ENCODE data around the gene ZDHHC3.

ZDHHC3 gene

DNA sequence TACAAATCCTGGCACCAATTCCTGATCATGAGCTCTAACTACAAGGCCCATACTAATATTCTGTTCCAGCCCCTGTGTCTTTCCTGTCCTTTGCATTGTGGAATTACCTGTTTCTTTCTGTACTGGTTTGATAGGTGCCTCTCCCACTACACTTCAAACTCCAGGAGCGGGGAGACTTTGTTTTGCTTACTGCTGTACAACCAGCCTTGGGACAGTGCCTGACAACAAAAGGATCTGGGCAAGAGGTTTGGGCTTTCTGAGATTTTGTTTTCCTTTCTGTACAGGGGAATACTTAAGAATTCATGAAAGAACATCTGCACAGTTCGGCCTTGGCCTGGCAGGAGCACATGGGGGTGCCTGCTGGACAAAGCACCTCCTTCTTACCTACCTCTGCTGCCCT, 45.1 kb downstream of the ZDHHC3 start:
- TF ChIP-seq FOXK2 (IDR thresholded peaks at IDR 0.05) (no peak), LEF1 (IDR thresholded peaks at IDR 0.05; ENCODE audit: borderline replicate concordance) (no peak), FOXM1 (IDR thresholded peaks at IDR 0.05; ENCODE audit: borderline replicate concordance) (no peak), SP1 (IDR thresholded peaks at IDR 0.05) (no peak)
- TF ChIP-seq, protein P1, sequence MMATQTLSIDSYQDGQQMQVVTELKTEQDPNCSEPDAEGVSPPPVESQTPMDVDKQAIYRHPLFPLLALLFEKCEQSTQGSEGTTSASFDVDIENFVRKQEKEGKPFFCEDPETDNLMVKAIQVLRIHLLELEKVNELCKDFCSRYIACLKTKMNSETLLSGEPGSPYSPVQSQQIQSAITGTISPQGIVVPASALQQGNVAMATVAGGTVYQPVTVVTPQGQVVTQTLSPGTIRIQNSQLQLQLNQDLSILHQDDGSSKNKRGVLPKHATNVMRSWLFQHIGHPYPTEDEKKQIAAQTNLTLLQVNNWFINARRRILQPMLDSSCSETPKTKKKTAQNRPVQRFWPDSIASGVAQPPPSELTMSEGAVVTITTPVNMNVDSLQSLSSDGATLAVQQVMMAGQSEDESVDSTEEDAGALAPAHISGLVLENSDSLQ (IDR thresholded peaks at IDR 0.05), result no peak
- ChIA-PET POLR2A (no interaction called here), CTCF (no interaction called here)
- DNase-seq (ENCODE audit: extremely low spot score), result no peak

DNA sequence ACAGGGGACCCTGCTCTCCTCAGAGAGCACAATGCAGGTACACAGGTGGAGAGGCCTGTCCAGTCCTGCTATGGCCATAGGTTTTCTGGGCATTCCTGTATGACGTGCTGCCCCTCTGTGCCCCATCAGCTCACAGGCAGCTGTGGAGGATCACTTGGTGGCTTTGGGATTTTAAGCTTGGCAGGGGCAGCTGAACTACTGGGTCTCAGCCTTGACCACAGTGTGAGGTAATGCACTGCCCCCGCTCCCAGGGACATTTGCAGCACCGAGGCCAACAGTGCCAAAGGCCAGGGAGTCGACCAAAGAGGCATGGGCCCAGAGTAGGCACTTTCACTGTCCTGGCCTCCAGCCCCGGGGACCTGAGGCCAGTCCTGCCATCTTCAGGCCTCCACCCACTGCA, 46.2 kb downstream of the ZDHHC3 start:
- ChIA-PET POLR2A (no interaction called here), CTCF (no interaction called here)
- TF ChIP-seq BHLHE40 (IDR thresholded peaks at IDR 0.05; ENCODE audit: borderline replicate concordance) (no peak), SUZ12 (IDR thresholded peaks at IDR 0.05) (no peak), FOXA1 (IDR thresholded peaks at IDR 0.05) (no peak), NFRKB (IDR thresholded peaks at IDR 0.05) (no peak), SP1 (IDR thresholded peaks at IDR 0.05) (no peak), TARDBP (IDR thresholded peaks at IDR 0.05) (no peak), LEF1 (IDR thresholded peaks at IDR 0.05; ENCODE audit: borderline replicate concordance) (no peak), ARNT (IDR thresholded peaks at IDR 0.05) (no peak), L3MBTL2 (conservative IDR thresholded peaks at IDR 0.05) (no peak), FOXM1 (IDR thresholded peaks at IDR 0.05; ENCODE audit: borderline replicate concordance) (no peak), ELF4 (IDR thresholded peaks at IDR 0.05) (no peak)
- no peak for DNase-seq (ENCODE audit: extremely low spot score)

DNA sequence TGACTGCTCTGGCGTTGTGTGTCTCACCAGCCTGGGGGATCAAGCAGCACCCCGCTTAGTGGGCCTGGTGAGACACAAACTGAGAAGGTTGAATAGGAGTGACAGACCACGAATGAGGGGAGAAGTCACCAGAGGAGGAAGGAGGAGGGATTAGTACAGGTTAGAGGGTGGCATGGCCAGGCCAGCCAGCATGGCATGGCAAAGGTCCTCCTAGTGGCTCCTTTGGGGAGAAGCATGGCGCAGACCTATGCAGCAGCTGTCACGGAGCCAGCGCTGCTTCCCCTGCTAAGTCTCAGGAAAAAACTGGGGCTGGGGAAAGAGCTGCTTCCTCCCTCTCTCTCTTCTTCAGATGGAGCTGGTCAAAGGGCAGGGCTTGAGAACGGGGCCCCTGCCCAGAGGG, 48.6 kb downstream of the ZDHHC3 start:
- ChIA-PET POLR2A (no interaction called here), CTCF (interaction anchor here (1.0 kb wide), 1 partner anchor 12 kb away, joined by 5 read pairs; no protein-coding TSS in a partner anchor)
- TF ChIP-seq FOXM1 (IDR thresholded peaks at IDR 0.05; ENCODE audit: borderline replicate concordance) (no peak), LEF1 (IDR thresholded peaks at IDR 0.05; ENCODE audit: borderline replicate concordance) (no peak), BHLHE40 (IDR thresholded peaks at IDR 0.05; ENCODE audit: borderline replicate concordance) (no peak), HDGF (IDR thresholded peaks at IDR 0.05; ENCODE audit: borderline replicate concordance) (no peak), CTBP1 (IDR thresholded peaks at IDR 0.05; ENCODE audit: borderline replicate concordance) (no peak), SUZ12 (IDR thresholded peaks at IDR 0.05) (no peak), L3MBTL2 (conservative IDR thresholded peaks at IDR 0.05) (no peak), NFRKB (IDR thresholded peaks at IDR 0.05) (no peak), FOXA1 (IDR thresholded peaks at IDR 0.05) (no peak), ARNT (IDR thresholded peaks at IDR 0.05) (no peak), ZNF384 (IDR thresholded peaks at IDR 0.05) (no peak), TARDBP (IDR thresholded peaks at IDR 0.05) (no peak), SP1 (IDR thresholded peaks at IDR 0.05) (no peak), FOXK2 (IDR thresholded peaks at IDR 0.05) (no peak), ELF4 (IDR thresholded peaks at IDR 0.05) (no peak)
- TF ChIP-seq, protein P1 (IDR thresholded peaks at IDR 0.05), result no peak
- no peak for DNase-seq (ENCODE audit: extremely low spot score)

DNA sequence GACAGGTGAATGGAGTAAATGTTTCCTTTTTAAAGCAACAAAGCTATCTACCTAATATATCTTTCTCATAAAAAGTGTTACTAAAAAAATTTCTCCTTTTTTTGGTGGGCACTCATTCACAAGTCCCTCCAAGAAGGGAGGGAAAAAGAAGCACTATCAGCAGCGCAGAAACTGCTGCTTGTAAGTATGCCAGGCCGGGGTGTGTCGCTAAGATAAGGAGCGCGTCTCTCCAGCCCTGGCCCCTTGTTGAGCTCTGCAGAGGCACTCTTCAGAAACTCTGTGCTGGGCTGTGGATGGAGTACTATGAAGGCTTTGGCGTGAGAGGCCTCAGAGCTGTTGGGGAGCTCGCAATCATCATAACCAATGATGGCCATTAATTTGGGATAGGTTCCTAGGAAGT, 49.1 kb downstream of the ZDHHC3 start:
- ChIA-PET CTCF (interaction anchor here (1.0 kb wide), 2 partner anchors 12 kb away, joined by 3 to 5 read pairs; no protein-coding TSS in a partner anchor), POLR2A (no interaction called here)
- TF ChIP-seq LEF1 (IDR thresholded peaks at IDR 0.05; ENCODE audit: borderline replicate concordance) (no peak), TARDBP (IDR thresholded peaks at IDR 0.05) (no peak), BHLHE40 (IDR thresholded peaks at IDR 0.05; ENCODE audit: borderline replicate concordance) (no peak), ZNF384 (IDR thresholded peaks at IDR 0.05) (no peak), FOXK2 (IDR thresholded peaks at IDR 0.05) (no peak), FOXM1 (IDR thresholded peaks at IDR 0.05; ENCODE audit: borderline replicate concordance) (no peak), NFRKB (IDR thresholded peaks at IDR 0.05) (no peak), L3MBTL2 (conservative IDR thresholded peaks at IDR 0.05) (no peak), FOXA1 (IDR thresholded peaks at IDR 0.05) (no peak), ARNT (IDR thresholded peaks at IDR 0.05) (no peak), CTBP1 (IDR thresholded peaks at IDR 0.05; ENCODE audit: borderline replicate concordance) (no peak), SUZ12 (IDR thresholded peaks at IDR 0.05) (no peak), ELF4 (IDR thresholded peaks at IDR 0.05) (no peak), HDGF (IDR thresholded peaks at IDR 0.05; ENCODE audit: borderline replicate concordance) (no peak)
- TF ChIP-seq, protein P1 (IDR thresholded peaks at IDR 0.05), result no peak
- no peak for DNase-seq (ENCODE audit: extremely low spot score)

DNA sequence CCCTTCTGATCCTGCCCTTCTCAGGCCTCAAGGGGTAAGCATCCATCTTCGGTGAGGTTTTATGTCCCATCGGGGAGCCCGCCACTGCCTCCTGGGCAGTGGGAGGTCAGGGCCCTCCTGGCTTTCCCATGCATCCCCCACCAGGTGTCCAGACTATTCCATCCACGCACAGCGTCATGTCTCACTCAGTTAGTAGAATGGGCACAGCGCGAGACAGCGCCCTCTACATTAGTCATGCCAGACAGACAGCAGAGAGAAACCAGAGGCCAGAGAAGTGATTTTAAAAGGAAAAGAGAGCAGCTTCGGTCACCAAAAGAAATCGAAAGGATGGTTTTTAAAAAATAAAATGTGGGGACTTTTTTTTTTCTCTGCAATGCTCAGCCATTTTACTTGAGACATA, 49.8 kb downstream of the ZDHHC3 start:
- ChIA-PET CTCF (interaction anchor here (1.0 kb wide), 2 partner anchors 11 to 12 kb away, joined by 3 to 5 read pairs; no protein-coding TSS in a partner anchor), POLR2A (no interaction called here)

DNA sequence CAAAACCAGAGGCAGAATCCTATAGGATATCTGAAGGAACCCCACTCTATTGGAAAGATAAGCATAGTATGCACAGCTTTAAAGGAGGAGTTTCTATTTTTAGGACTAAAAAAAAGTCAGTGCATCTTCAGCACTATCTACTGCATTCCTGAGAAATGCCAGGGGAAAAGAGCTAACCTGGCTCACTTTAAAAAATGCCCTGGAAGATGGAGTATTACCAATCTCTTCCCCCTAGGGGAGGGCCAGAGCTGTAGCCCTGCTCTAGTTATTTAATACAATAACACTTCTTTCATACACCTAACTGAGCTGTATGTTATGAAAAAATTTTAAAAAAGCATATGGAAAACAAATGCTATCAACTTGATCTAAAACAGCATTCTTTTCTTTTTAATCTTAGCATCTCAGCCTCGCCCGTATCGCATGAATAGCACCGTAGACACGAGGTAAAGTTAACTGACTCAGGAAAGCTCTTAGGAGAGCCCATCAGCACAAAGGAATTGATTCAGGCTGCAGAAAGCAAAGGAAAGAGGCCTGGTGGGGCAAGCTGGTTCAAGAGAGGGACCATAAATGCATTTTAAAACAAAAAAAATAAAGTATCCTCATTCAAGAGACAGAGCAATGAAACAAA, 51.4 kb downstream of the ZDHHC3 start:
- ChIA-PET CTCF (interaction anchor here (0.6 to 2.7 kb wide), 3 partner anchors 11 to 602 kb away, joined by 3 to 10 read pairs (median 4); no protein-coding TSS in a partner anchor), POLR2A (no interaction called here)
- TF ChIP-seq SUZ12 (IDR thresholded peaks at IDR 0.05), result no peak
- no peak for TF ChIP-seq NFRKB (IDR thresholded peaks at IDR 0.05)
- TF ChIP-seq ELF4 (IDR thresholded peaks at IDR 0.05), result no peak
- no peak for TF ChIP-seq BHLHE40 (IDR thresholded peaks at IDR 0.05; ENCODE audit: borderline replicate concordance)
- no peak for TF ChIP-seq CTBP1 (IDR thresholded peaks at IDR 0.05; ENCODE audit: borderline replicate concordance)
- TF ChIP-seq FOXK2 (IDR thresholded peaks at IDR 0.05), result no peak
- no peak for TF ChIP-seq TARDBP (IDR thresholded peaks at IDR 0.05)
- no peak for TF ChIP-seq SP1 (IDR thresholded peaks at IDR 0.05)
- TF ChIP-seq LEF1 (IDR thresholded peaks at IDR 0.05; ENCODE audit: borderline replicate concordance), result no peak
- TF ChIP-seq L3MBTL2 (conservative IDR thresholded peaks at IDR 0.05), result no peak
- TF ChIP-seq ZNF384 (IDR thresholded peaks at IDR 0.05), result no peak
- TF ChIP-seq, protein P1 (IDR thresholded peaks at IDR 0.05), result no peak
- no peak for TF ChIP-seq ARNT (IDR thresholded peaks at IDR 0.05)
- TF ChIP-seq FOXM1 (IDR thresholded peaks at IDR 0.05; ENCODE audit: borderline replicate concordance), result no peak
- no peak for TF ChIP-seq FOXA1 (IDR thresholded peaks at IDR 0.05)
- no peak for TF ChIP-seq HDGF (IDR thresholded peaks at IDR 0.05; ENCODE audit: borderline replicate concordance)
- no peak for DNase-seq (ENCODE audit: extremely low spot score)

More for the DNA sequence above, 49.8 kb downstream of the ZDHHC3 start:
- no peak for TF ChIP-seq ELF4 (IDR thresholded peaks at IDR 0.05)
- no peak for TF ChIP-seq FOXK2 (IDR thresholded peaks at IDR 0.05)
- TF ChIP-seq CTBP1 (IDR thresholded peaks at IDR 0.05; ENCODE audit: borderline replicate concordance), result no peak
- DNase-seq (ENCODE audit: extremely low spot score), result no peak
